NCI-H345 treated with DMSO at 0.1 percent for 48 hours (cell line): ENCODE results near the gene UBP1.
"Not testable (repeated sequence)": the region's sequence is repeated elsewhere in the genome, so short reads cannot be mapped to it uniquely, and the experiment has no call there.

Experiments used
- DNase-seq: peaks from one replicate; lab custom pipeline; 2025; ENCODE audit not compliant: unreplicated experiment; lab: John Stamatoyannopoulos, UW

The UBP1 gene

GRCh38 chr3:33338936-33339465 is 101.2 kb downstream of the UBP1 start:
- not testable (repeated sequence) for DNase-seq
